Ascending aorta (tissue), 2 donors: ENCODE data around the gene MAT2A. TPM values are rescaled to one million over a fixed set of nuclear protein-coding genes. Genes with fewer than 3 reads are reported as not detected.

Experiments
- DNase-seq, 2 donors: peaks; one replicate each; pipeline ENCODE4 v3.0.0-alpha.2; 2019; ENCODE audit warnings: low spot score in 2 of 2
- H3K27ac ChIP-seq, 2 donors: fragments of 200-600 bp; sonication (generic); one replicate each; pipeline ENCODE4 v1.5.1; 2016 to 2017; ENCODE audit warnings: mild to moderate bottlenecking in 1 of 2
- H3K27me3 ChIP-seq: fragments of 200-600 bp; sonication (generic); one replicate; pipeline ENCODE4 v1.5.1; 2017
- H3K36me3 ChIP-seq, 2 donors: fragments of 200-600 bp; sonication (generic); one replicate each; pipeline ENCODE4 v1.5.1; 2016
- H3K4me1 ChIP-seq, 2 donors: fragments of 200-600 bp; sonication (generic); one replicate each; pipeline ENCODE4 v1.5.1; 2016 to 2017; ENCODE audit warnings: mild to moderate bottlenecking in 1 of 2
- H3K4me3 ChIP-seq, 2 donors: fragments of 200-600 bp; sonication (generic); one replicate each; pipeline ENCODE4 v1.5.1; 2016 to 2017; ENCODE audit warnings: mild to moderate bottlenecking in 1 of 2
- H3K9me3 ChIP-seq, 2 donors: fragments of 200-600 bp; sonication (generic); one replicate each; pipeline ENCODE4 v1.5.1; 2016
- intact Hi-C: fragments of 100-400 bp; cut with DNase I; formaldehyde crosslinking; loops from one replicate; pipeline ENCODE4 v1.15.1; 2023
- total RNA-seq: library from RNA; depleted of rRNA; stranded (reverse); fragments of >200 nt; gene quantifications from one replicate; pipeline ENCODE4 v1.1.0, GENCODE V29; 2016
- TF ChIP-seq, protein P1 (sequence below), 3 experiments: fragments of 200-600 bp in 2 of 3; fragments of 450-650 bp in 1 of 3; sonication (generic) in 2 of 3; IDR thresholded peaks; one replicate each; pipeline ENCODE4 v1.5.1; 2016 to 2019; ENCODE audit warnings: antibody characterized with exemption in 3 of 3, mild to moderate bottlenecking in 1 of 3, moderate library complexity in 1 of 3

The MAT2A gene
- total RNA-seq, result 91.7 TPM

- peaks cover 27 to 29% of the 10 kb centered on the region in 2 donors for H3K36me3 ChIP-seq
- peak; percentile 70 to 97 for DNase-seq
- H3K4me3 ChIP-seq, result peak within 1 kb of the TSS; percentile 82 to 89
- intact Hi-C loops, result loop anchor here (1.0 to 5.0 kb wide), 6 partner anchors 22 to 406 kb away; partner anchors contain the start of genes GGCX, TCF7L1 and TMEM150A
- H3K4me1 ChIP-seq, result peaks cover 2 to 41% of the 10 kb centered on the region in 2 donors
- H3K27me3 ChIP-seq, result no peaks in the 10 kb centered on the region
- TF ChIP-seq, protein P1, sequence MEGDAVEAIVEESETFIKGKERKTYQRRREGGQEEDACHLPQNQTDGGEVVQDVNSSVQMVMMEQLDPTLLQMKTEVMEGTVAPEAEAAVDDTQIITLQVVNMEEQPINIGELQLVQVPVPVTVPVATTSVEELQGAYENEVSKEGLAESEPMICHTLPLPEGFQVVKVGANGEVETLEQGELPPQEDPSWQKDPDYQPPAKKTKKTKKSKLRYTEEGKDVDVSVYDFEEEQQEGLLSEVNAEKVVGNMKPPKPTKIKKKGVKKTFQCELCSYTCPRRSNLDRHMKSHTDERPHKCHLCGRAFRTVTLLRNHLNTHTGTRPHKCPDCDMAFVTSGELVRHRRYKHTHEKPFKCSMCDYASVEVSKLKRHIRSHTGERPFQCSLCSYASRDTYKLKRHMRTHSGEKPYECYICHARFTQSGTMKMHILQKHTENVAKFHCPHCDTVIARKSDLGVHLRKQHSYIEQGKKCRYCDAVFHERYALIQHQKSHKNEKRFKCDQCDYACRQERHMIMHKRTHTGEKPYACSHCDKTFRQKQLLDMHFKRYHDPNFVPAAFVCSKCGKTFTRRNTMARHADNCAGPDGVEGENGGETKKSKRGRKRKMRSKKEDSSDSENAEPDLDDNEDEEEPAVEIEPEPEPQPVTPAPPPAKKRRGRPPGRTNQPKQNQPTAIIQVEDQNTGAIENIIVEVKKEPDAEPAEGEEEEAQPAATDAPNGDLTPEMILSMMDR (IDR thresholded peaks at IDR 0.05), result peak; percentile 69 to 85 (median 74)
- H3K27ac ChIP-seq, result peak within 1 kb of the TSS; percentile 98 to 99
- H3K9me3 ChIP-seq, result no peaks in the 10 kb centered on the region
These were observed at the start of gene MAT2A for GRCh38 chr2:85538507-85539360. MAT2A (plus strand) TSS chr2:85539168; CDS start chr2:85539288, 120 bp downstream.

DNA sequence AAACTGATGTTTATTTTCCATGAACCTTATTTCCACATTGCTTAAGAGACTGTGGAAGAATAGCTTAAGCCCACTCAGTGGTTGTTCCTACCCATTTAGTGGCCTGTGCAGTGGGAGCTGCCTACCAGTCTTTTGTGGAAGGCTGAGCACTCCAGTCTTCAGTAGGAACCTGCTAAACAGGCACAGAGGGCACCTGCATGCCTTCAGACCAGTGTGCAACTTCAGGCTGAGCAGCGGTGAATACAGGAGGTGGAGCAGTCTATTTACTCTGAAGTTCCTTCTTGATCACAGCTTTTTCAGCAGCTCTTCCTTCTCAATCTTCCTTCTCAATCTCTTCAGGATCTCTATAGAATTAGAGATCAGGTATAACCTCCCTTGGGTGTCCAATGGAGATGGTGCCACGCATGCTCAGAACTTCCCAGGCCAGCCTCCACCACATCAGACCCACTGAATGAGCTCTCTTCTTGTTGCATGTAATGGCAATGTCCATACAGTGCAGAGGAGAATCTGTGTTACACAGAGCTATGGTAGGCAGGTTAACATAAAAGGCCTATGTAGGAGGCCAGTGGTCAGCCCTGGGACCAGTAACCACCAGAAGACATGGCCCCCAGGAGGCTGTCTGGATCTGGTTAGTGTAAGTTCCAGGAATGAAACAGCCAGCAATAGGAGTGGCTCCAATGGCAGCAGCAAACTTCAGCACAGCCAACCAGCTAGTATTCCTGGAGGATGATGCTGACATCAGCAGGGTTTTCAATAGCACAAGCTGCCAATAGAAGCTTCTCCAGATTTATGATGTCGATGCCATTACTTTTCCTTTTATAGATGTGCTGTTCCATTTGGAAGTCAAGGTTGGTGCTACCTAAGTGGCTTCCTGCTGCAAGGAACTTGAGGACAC lies 47.9 kb upstream of the MAT2A start:
- DNase-seq, result no peak
- no peaks in the 10 kb centered on the region for H3K36me3 ChIP-seq
- no peak overlapping the region for H3K4me3 ChIP-seq
- H3K9me3 ChIP-seq, result no peaks in the 10 kb centered on the region
- no peaks in the 10 kb centered on the region for H3K4me1 ChIP-seq
- TF ChIP-seq, protein P1 (IDR thresholded peaks at IDR 0.05), result no peak
- intact Hi-C loops, result no loop called here
- no peaks in the 10 kb centered on the region for H3K27me3 ChIP-seq
- no peak overlapping the region for H3K27ac ChIP-seq

DNA sequence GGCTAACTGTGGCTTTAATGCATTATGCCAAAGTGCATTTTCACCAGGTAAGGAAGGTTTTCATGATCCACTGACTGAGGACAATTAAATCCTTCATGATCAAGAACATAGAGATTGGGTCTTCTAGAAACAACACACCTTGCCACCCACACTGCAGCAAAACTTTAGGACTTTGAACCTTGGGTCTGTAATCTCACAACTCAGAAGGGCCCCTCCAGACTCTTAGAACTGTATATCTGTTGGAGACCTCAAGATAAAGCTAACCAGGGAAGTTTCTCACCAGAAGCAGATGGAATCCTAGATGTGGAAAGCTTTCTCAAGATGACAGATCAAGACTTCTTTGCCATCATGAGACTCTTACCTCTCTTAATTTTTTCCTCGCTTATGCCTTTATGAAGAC lies 42.5 kb upstream of the MAT2A start:
- Histone ChIP-seq H3K27ac (no peak overlapping the region), H3K27me3 (no peaks in the 10 kb centered on the region), H3K4me3 (no peak overlapping the region), H3K36me3 (no peaks in the 10 kb centered on the region), H3K9me3 (no peaks in the 10 kb centered on the region), H3K4me1 (peaks cover 0 to 8% of the 10 kb centered on the region in 2 donors)
- intact Hi-C loops, result no loop called here
- no peak for DNase-seq
- TF ChIP-seq, protein P1 (IDR thresholded peaks at IDR 0.05), result no peak

DNA sequence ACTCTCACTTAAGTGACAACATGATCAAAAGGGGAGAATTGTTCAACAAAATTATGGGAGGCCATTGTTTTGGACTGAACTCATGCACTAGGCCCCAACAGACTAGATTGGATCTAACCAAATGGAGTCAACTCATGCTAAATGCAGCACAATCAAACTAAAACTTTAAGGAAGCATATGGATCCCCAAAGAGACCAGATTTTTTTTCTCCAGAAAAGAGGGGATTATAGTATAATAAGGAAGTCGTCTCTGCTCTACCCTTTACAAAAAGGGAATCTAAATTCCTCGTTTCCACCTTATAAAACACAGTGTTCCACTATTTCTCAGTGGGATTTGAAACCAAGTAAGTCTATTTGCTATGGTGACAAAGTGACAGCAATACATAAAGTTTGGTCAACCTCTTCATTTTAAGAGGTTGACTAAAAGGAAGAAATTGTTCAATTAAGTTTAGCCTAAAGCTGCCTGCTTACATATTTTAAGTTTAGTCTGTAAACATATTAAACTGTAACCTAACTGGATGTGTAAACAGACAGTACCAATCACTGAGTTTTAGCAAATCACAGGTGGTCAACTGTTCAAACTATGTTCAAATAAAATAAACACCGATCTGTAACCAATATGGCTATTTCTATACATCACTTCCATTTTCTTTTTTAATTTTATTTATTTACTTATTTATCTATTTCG lies 40.9 kb upstream of the MAT2A start:
- no peak for DNase-seq
- Histone ChIP-seq H3K36me3 (no peaks in the 10 kb centered on the region), H3K4me1 (peaks cover 0 to 8% of the 10 kb centered on the region in 2 donors), H3K27ac (no peak overlapping the region), H3K27me3 (no peaks in the 10 kb centered on the region), H3K9me3 (no peaks in the 10 kb centered on the region), H3K4me3 (no peak overlapping the region)
- TF ChIP-seq, protein P1 (IDR thresholded peaks at IDR 0.05), result no peak
- intact Hi-C loops, result no loop called here

DNA sequence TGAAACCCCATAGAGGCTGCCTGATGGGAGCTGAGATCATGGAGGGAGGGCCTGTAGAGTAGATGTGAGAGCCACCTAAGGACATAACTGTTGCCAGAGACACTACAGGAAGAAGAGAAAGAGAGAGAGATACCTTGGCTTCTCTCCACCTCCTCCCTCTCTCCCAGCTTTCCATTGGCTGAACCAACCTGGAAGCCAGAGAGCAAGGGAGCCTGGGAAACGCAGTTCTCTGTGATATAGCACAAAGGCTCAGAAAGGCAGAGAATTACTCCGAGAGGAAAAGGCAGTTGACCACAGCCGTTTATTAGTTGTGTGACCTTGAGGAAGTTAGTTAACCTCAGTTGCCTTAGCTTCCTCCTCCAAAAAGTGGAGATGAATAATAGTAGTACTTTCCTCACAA lies 37.7 kb upstream of the MAT2A start:
- intact Hi-C loops, result no loop called here
- no peak overlapping the region for H3K27ac ChIP-seq
- H3K9me3 ChIP-seq, result no peaks in the 10 kb centered on the region
- no peak overlapping the region for H3K4me3 ChIP-seq
- no peaks in the 10 kb centered on the region for H3K36me3 ChIP-seq
- no peak for DNase-seq
- peaks cover 0 to 17% of the 10 kb centered on the region in 2 donors for H3K4me1 ChIP-seq
- no peaks in the 10 kb centered on the region for H3K27me3 ChIP-seq
- TF ChIP-seq, protein P1 (IDR thresholded peaks at IDR 0.05), result no peak
